Activated CD8-positive, alpha-beta T cell treated with anti-CD3 and anti-CD28 coated beads for 36 hours (primary cell): ENCODE measurements around the gene ARHGEF6. TPM values are rescaled to one million over a fixed set of nuclear protein-coding genes. Genes with fewer than 3 reads are reported as not detected.
"Not testable (repeated sequence)": the region's sequence is repeated elsewhere in the genome, so short reads cannot be mapped to it uniquely, and the experiment has no call there.

ENCODE experiments used
- ATAC-seq: fragments of 200-7000 bp; cut with Tn5 transposase; one replicate; pipeline ENCODE4 v1.10.0; 2021; ENCODE audit warnings: mild to moderate bottlenecking, moderate library complexity
- CTCF ChIA-PET: fragments of 350-600 bp; sonication (Branson Sonifier 250); formaldehyde crosslinking; loops from one replicate; lab custom pipeline; 2021; ENCODE audit warnings: antibody characterized with exemption; lab: Charles Lee
- POLR2A ChIA-PET: fragments of 350-600 bp; sonication (Branson Sonifier 250); formaldehyde crosslinking; loops from one replicate; lab custom pipeline; 2021; ENCODE audit warnings: antibody characterized with exemption; lab: Charles Lee
- DNase-seq: peaks from one replicate; pipeline ENCODE4 v3.0.0-alpha.2; 2020
- H3K27ac Mint-ChIP-seq: one replicate; pipeline ENCODE4 v1.8.0; 2021; ENCODE audit warnings: mild to moderate bottlenecking, mixed read lengths
- H3K27me3 Mint-ChIP-seq: one replicate; pipeline ENCODE4 v1.8.0; 2021; ENCODE audit warnings: mixed read lengths
- H3K36me3 Mint-ChIP-seq: one replicate; pipeline ENCODE4 v1.8.0; 2021; ENCODE audit warnings: low read depth, mixed read lengths
- H3K4me1 Mint-ChIP-seq: one replicate; pipeline ENCODE4 v1.8.0; 2021; ENCODE audit warnings: low read depth, mixed read lengths
- H3K4me3 Mint-ChIP-seq: one replicate; pipeline ENCODE4 v1.8.0; 2021; ENCODE audit warnings: mild to moderate bottlenecking, moderate library complexity, mixed read lengths
- H3K9me3 Mint-ChIP-seq: one replicate; pipeline ENCODE4 v1.8.0; 2021; ENCODE audit warnings: mixed read lengths
- intact Hi-C: fragments of 100-400 bp; cut with micrococcal nuclease; formaldehyde crosslinking; loops from one replicate; pipeline ENCODE4 v1.10.0; 2022
- total RNA-seq, 2 experiments: library from RNA; stranded (reverse); gene quantifications; one replicate each; pipeline ENCODE4 v1.2.3, GENCODE V29; 2021
- TF ChIP-seq, protein P1 (sequence below): fragments of 200-600 bp; IDR thresholded peaks from one replicate; pipeline ENCODE4 v1.8.0; 2022; ENCODE audit warnings: antibody characterized with exemption, mild to moderate bottlenecking

Gene ARHGEF6
- total RNA-seq, 2 experiments from 2014 or later, result 45.7 to 45.8 TPM

DNA sequence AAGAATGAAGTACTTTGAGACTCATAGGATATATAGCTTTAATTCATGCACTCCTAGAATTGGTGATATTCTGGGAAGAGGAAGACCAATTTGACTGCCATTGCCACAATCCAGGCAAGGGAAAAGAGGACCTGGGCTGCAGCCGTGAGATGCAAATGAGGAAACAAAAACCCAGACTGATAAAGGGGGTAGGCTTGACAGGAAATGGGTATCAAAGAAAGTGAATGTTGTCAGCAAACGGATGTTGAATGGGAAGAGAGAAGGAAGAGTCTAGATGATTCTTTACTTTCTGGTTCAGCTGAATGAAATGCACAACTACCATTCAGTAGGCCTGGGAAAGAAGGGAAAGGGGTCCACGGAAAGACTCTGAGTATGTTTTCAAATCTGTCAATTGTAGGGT lies 17.1 kb upstream of the ARHGEF6 start:
- intact Hi-C loops, result no loop called here
- TF ChIP-seq, protein P1, sequence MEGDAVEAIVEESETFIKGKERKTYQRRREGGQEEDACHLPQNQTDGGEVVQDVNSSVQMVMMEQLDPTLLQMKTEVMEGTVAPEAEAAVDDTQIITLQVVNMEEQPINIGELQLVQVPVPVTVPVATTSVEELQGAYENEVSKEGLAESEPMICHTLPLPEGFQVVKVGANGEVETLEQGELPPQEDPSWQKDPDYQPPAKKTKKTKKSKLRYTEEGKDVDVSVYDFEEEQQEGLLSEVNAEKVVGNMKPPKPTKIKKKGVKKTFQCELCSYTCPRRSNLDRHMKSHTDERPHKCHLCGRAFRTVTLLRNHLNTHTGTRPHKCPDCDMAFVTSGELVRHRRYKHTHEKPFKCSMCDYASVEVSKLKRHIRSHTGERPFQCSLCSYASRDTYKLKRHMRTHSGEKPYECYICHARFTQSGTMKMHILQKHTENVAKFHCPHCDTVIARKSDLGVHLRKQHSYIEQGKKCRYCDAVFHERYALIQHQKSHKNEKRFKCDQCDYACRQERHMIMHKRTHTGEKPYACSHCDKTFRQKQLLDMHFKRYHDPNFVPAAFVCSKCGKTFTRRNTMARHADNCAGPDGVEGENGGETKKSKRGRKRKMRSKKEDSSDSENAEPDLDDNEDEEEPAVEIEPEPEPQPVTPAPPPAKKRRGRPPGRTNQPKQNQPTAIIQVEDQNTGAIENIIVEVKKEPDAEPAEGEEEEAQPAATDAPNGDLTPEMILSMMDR, result no peak
- POLR2A ChIA-PET, result no interaction called here
- DNase-seq (no peak), ATAC-seq (no peak)
- CTCF ChIA-PET, result no interaction called here
- Mint-ChIP-seq H3K4me3 (no peak overlapping the region), H3K9me3 (no peaks in the 10 kb centered on the region), H3K36me3 (no peaks in the 10 kb centered on the region), H3K27me3 (no peaks in the 10 kb centered on the region), H3K4me1 (peaks cover 10% of the 10 kb centered on the region), H3K27ac (no peak overlapping the region)

GRCh38 chrX:136795132-136795531 lies 14.4 kb upstream of the ARHGEF6 start:
- H3K4me3 Mint-ChIP-seq, H3K4me1 Mint-ChIP-seq, intact Hi-C loops, DNase-seq, CTCF ChIA-PET, H3K27me3 Mint-ChIP-seq, H3K36me3 Mint-ChIP-seq, H3K27ac Mint-ChIP-seq, POLR2A ChIA-PET, ATAC-seq, H3K9me3 Mint-ChIP-seq: not testable (repeated sequence)

GRCh38 chrX:136794660-136795059 lies 13.9 kb upstream of the ARHGEF6 start:
- H3K4me1 Mint-ChIP-seq, CTCF ChIA-PET, ATAC-seq, H3K27ac Mint-ChIP-seq, H3K9me3 Mint-ChIP-seq, DNase-seq, H3K36me3 Mint-ChIP-seq, H3K4me3 Mint-ChIP-seq, H3K27me3 Mint-ChIP-seq, intact Hi-C loops: not testable (repeated sequence)
- POLR2A ChIA-PET, result interaction anchor here (0.6 kb wide), 1 partner anchor 116 kb away, joined by 3 read pairs; no protein-coding TSS in a partner anchor

- ATAC-seq (no peak), DNase-seq (no peak)
- Mint-ChIP-seq H3K27ac (no peak overlapping the region), H3K36me3 (no peaks in the 10 kb centered on the region), H3K4me1 (peaks cover 10% of the 10 kb centered on the region), H3K9me3 (no peaks in the 10 kb centered on the region), H3K27me3 (no peaks in the 10 kb centered on the region), H3K4me3 (no peak overlapping the region)
- TF ChIP-seq, protein P1, result no peak
- ChIA-PET CTCF (no interaction called here), POLR2A (interaction anchor here (0.6 kb wide), 1 partner anchor 115 kb away, joined by 3 read pairs; no protein-coding TSS in a partner anchor)
- intact Hi-C loops, result no loop called here
Measured at GRCh38 chrX:136794080-136794479, 13.3 kb upstream of the ARHGEF6 start.

GRCh38 chrX:136789856-136790255 lies 9.1 kb upstream of the ARHGEF6 start:
- H3K27ac Mint-ChIP-seq, result no peak overlapping the region
- no peak for ATAC-seq
- ChIA-PET CTCF (no interaction called here), POLR2A (no interaction called here)
- H3K27me3 Mint-ChIP-seq, result no peaks in the 10 kb centered on the region
- no peak overlapping the region for H3K4me3 Mint-ChIP-seq
- DNase-seq, result no peak
- H3K36me3 Mint-ChIP-seq, result no peaks in the 10 kb centered on the region
- TF ChIP-seq, protein P1, result no peak
- H3K4me1 Mint-ChIP-seq, result no peaks in the 10 kb centered on the region
- peaks cover 2% of the 10 kb centered on the region for H3K9me3 Mint-ChIP-seq
- intact Hi-C loops, result no loop called here

DNA sequence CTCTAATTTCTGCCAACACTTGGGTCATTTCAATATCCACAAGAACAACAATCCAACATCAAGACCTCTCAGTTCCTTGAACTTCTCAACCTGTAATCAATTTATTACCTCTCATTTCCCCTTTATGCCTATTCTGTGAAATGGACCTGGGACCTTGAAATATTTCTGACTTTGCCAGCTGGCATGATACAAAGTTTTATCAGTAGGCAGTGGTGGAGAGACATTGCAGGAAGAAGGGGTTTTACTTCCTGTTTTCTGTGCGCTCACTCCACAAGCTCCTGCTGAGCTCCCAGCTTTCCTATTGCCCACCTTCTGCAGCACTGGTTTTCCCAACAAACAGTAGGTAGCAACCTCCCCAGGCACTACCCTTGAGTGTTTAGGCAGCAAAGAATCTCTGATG lies 3.5 kb upstream of the ARHGEF6 start:
- Mint-ChIP-seq H3K4me3 (no peak overlapping the region), H3K27me3 (no peaks in the 10 kb centered on the region), H3K4me1 (peaks cover 33% of the 10 kb centered on the region), H3K27ac (peak overlapping the region; percentile 49), H3K36me3 (peaks cover 3% of the 10 kb centered on the region), H3K9me3 (peaks cover 2% of the 10 kb centered on the region)
- TF ChIP-seq, protein P1, result no peak
- no peak for DNase-seq
- no peak for ATAC-seq
- intact Hi-C loops, result no loop called here
- ChIA-PET CTCF (no interaction called here), POLR2A (no interaction called here)
